ENCODE measurements around the gene NAA10. TPM values are rescaled to one million over a fixed set of nuclear protein-coding genes. Genes with fewer than 3 reads are reported as not detected.

The NAA10 gene
- polyA plus RNA-seq, 1 donor: 75.3 TPM

GRCh38 chrX:153948847-153949805, 14.3 kb upstream of the NAA10 start:
- no peak for DNase-seq (ENCODE audit: low read depth)

- DNase-seq (ENCODE audit: low read depth): no peak
Measured at GRCh38 chrX:153948002-153948466, 13.2 kb upstream of the NAA10 start.

GRCh38 chrX:153947009-153947769, 12.4 kb upstream of the NAA10 start:
- DNase-seq (ENCODE audit: low read depth): no peak

GRCh38 chrX:153945956-153946943, 11.4 kb upstream of the NAA10 start:
- no peak for DNase-seq (ENCODE audit: low read depth)

- no peak for DNase-seq (ENCODE audit: low read depth)
Measured at GRCh38 chrX:153944800-153945150, 9.9 kb upstream of the NAA10 start.

GRCh38 chrX:153944140-153944799, 9.4 kb upstream of the NAA10 start, which contains the start of gene RENBP:
TSS of gene RENBP (minus strand) at chrX:153944643. CDS start at chrX:153944610, 33 bp downstream.
- DNase-seq (ENCODE audit: low read depth): no peak

- DNase-seq (ENCODE audit: low read depth): no peak
Measured at GRCh38 chrX:153941336-153942252, 6.8 kb upstream of the NAA10 start.

- DNase-seq (ENCODE audit: low read depth): no peak
Measured at GRCh38 chrX:153939573-153939972, 4.7 kb upstream of the NAA10 start.

GRCh38 chrX:153938226-153938786, 3.5 kb upstream of the NAA10 start:
- DNase-seq (ENCODE audit: low read depth): no peak

- DNase-seq (ENCODE audit: low read depth): no peak
Measured at GRCh38 chrX:153937056-153937455, 2.2 kb upstream of the NAA10 start.

GRCh38 chrX:153935326-153935851, 552 bp upstream of the NAA10 start:
- DNase-seq (ENCODE audit: low read depth): no peak

- no peak for DNase-seq (ENCODE audit: low read depth)
Measured at GRCh38 chrX:153934148-153934761, 582 bp downstream of the NAA10 start.

- no peak for DNase-seq (ENCODE audit: low read depth)
Measured at GRCh38 chrX:153933748-153934147, 1.1 kb downstream of the NAA10 start.

GRCh38 chrX:153932220-153932915, 2.5 kb downstream of the NAA10 start:
- DNase-seq (ENCODE audit: low read depth): no peak

GRCh38 chrX:153931748-153932147, 3.1 kb downstream of the NAA10 start:
- no peak for DNase-seq (ENCODE audit: low read depth)

GRCh38 chrX:153931151-153931550, 3.7 kb downstream of the NAA10 start:
- DNase-seq (ENCODE audit: low read depth): no peak

- DNase-seq (ENCODE audit: low read depth): no peak
Measured at GRCh38 chrX:153930011-153930910, 4.6 kb downstream of the NAA10 start.
